Gastrocnemius medialis (tissue), 4 donors: Measurements from ENCODE around the gene TNS3. TPM values are rescaled to one million over a fixed set of nuclear protein-coding genes. Genes with fewer than 3 reads are reported as not detected.
A peak's percentile ranks its signal among the peaks of the same experiment; 100 is the strongest.
"Not testable (repeated sequence)": the region's sequence is repeated elsewhere in the genome, so short reads cannot be mapped to it uniquely, and the experiment has no call there.

Experiments used
- ATAC-seq, 2 donors: fragments of 150-250 bp; one replicate each; pipeline ENCODE4 v1.9.1; 2016
- DNase-seq, 2 donors: peaks; one replicate each; pipeline ENCODE4 v3.0.0-alpha.2; 2019
- H3K27ac ChIP-seq, 4 donors: fragments of 200-600 bp; sonication (generic); 1 replicate in 1 of 4; 2 replicates in 3 of 4; pipeline ENCODE4 v1.5.1; 2016 to 2018; ENCODE audit warnings: mild to moderate bottlenecking in 2 of 4, moderate library complexity in 1 of 4
- H3K27me3 ChIP-seq, 3 donors: fragments of 200-600 bp; sonication (generic) in 2 of 3; 1 replicate in 1 of 3; 2 replicates in 2 of 3; pipeline versions ENCODE4 v1.5.1 to v1.6.0; 2016 to 2019; ENCODE audit warnings: mild to moderate bottlenecking in 1 of 3, moderate library complexity in 1 of 3
- H3K36me3 ChIP-seq, 2 donors: fragments of 200-600 bp; sonication (generic) in 1 of 2; one replicate each; pipeline ENCODE4 v1.5.1; 2017 to 2018
- H3K4me1 ChIP-seq, 2 donors: fragments of 200-600 bp; sonication (generic) in 1 of 2; one replicate each; pipeline ENCODE4 v1.5.1; 2016 to 2017; ENCODE audit warnings: mild to moderate bottlenecking in 2 of 2
- H3K4me3 ChIP-seq, 4 donors: fragments of 200-600 bp; sonication (generic) in 3 of 4; 1 replicate in 1 of 4; 2 replicates in 3 of 4; pipeline ENCODE4 v1.5.1; 2016 to 2019; ENCODE audit warnings: mild to moderate bottlenecking in 2 of 4
- H3K9me3 ChIP-seq, 3 donors: fragments of 200-600 bp; sonication (generic) in 2 of 3; 1 replicate in 1 of 3; 2 replicates in 2 of 3; pipeline ENCODE4 v1.5.1; 2016 to 2019
- CTCF ChIP-seq, 5 experiments: fragments of 450-650 bp in 3 of 5; fragments of 200-600 bp in 2 of 5; sonication (generic) in 2 of 5; IDR thresholded peaks in 4 of 5; conservative IDR thresholded peaks in 1 of 5; 1 replicate in 4 of 5; 2 replicates in 1 of 5; pipeline ENCODE4 v1.5.1; 2016 to 2019; ENCODE audit warnings: antibody characterized with exemption in 5 of 5, mild to moderate bottlenecking in 3 of 5, moderate library complexity in 3 of 5
- POLR2A ChIP-seq, 2 donors: fragments of 450-650 bp; IDR thresholded peaks; one replicate each; pipeline ENCODE4 v1.6.1; 2017; ENCODE audit warnings: antibody characterized with exemption in 2 of 2, mild to moderate bottlenecking in 2 of 2, moderate library complexity in 2 of 2
- in situ Hi-C, 4 donors: fragments of 200-750 bp; cut with MboI; loops; one replicate each; pipeline versions ENCODE4 v1.15.0 to v1.8.0; 2017; ENCODE audit warnings: low sequenced_read_pairs in 4 of 4
- intact Hi-C: fragments of 100-400 bp; cut with DNase I; formaldehyde crosslinking; loops from one replicate; pipeline ENCODE4 v1.15.1; 2023; ENCODE audit warnings: low total_unique reads
- total RNA-seq, 4 donors: library from RNA; depleted of rRNA; stranded (reverse); fragments of >200 nt; gene quantifications; one replicate each; pipeline versions ENCODE4 v1.1.0 to v1.2.3, GENCODE V29; 2016

The TNS3 gene
- total RNA-seq, 4 donors from 2014 or later = 39.4 to 64.3 (median 50.5) TPM

DNA sequence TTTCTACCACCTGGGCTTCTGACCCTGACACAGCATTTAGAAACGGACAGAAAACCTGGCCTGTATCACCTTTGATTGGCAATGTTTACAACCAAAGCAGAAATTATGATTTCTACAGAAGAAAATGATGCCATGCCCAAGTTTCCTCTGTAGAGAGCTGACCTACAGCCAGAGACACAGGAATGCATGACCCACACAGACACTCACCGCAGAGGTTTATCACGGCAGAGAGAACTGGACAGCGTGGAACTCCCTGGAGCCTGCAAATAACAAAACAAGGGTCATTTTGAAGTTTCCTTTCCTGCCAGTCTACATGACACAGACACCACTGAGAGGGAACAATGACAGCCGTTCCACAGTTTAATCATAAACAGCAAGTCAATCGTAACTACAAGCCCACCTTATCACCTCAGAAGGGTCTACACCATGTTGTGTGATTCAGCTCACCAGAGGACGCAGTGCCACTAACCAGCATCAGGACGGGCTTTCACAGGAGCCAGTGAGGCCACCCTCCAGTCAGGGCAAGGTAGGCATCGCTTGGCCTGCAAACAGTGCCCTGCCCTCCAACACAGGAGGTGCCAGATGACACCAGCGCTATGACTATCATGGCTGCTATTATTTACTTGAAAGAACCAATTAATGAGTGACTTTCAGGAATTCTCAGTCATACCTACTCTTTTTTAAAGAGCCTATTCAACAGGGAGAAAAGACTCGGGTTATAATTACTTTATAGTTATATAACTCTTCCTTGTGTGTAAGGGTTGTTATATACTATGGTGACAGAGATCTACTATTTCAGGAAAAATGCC, 139.9 kb downstream of the TNS3 start:
- Histone ChIP-seq H3K4me3 (no peak overlapping the region), H3K27me3 (no peaks in the 10 kb centered on the region), H3K9me3 (no peaks in the 10 kb centered on the region), H3K36me3 (peaks cover 0 to 18% of the 10 kb centered on the region in 2 donors), H3K4me1 (peaks cover 47 to 49% of the 10 kb centered on the region in 2 donors), H3K27ac (peak overlapping the region in 1 of 4 donors; percentile 37)
- in situ Hi-C loops (loop anchor here (10.0 to 25.0 kb wide), 3 partner anchors 145 to 373 kb away; partner anchors contain the start of gene TNS3 (in 2 of the 4)), intact Hi-C loops (no loop called here)
- ATAC-seq = no peak
- DNase-seq = no peak
- TF ChIP-seq POLR2A (IDR thresholded peaks at IDR 0.05) (no peak), CTCF (IDR thresholded peaks at IDR 0.05 in 4 of 5, conservative IDR thresholded peaks at IDR 0.05 in 1 of 5) (no peak)

DNA sequence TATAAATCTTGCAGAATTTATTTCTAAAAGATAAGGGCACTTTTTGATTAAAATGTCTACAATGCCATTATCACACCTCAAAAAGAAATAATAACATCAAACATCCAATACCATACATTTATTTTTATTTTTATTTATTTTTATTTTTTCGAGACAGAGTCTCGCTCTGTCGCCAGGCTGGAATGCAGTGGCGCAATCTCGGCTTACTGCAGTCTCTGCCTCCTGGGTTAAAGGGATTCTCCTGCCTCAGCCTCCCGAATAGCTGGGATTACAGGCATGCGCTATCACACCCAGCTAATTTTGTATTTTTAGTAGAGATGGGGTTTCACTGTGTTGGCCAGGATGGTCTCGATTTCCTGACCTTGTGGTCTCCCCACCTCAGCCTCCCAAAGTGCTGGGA, 140.9 kb downstream of the TNS3 start:
- H3K4me3 ChIP-seq, H3K27ac ChIP-seq, H3K27me3 ChIP-seq, DNase-seq, ATAC-seq, intact Hi-C loops, H3K9me3 ChIP-seq: not testable (repeated sequence)
- peaks cover 0 to 18% of the 10 kb centered on the region in 2 donors for H3K36me3 ChIP-seq
- H3K4me1 ChIP-seq = peaks cover 38 to 40% of the 10 kb centered on the region in 2 donors
- in situ Hi-C loops = loop anchor here (10.0 to 25.0 kb wide), 3 partner anchors 146 to 374 kb away; partner anchors contain the start of gene TNS3 (in 2 of the 4)

DNA sequence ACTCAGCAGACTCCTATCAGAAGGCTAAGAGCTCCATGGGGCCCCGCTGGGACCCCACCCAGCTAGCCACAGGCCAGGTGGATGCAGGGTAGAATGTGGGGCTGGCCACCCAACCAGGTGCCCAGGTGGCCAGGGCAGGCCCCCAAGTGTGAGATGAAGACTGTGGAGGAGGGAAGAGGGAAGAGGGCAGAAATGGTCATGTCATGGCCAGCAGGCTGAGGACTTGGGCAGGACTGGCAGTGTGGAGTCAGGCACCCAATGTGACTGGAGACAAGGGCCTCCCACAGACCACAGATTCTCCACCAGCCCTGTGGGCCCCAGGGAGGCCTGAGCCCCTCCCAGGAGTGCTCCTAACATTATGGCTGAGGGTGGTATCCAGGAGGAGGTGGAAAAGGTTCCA, 141.6 kb downstream of the TNS3 start:
- ATAC-seq (no peak), DNase-seq (no peak)
- Histone ChIP-seq H3K27me3 (no peaks in the 10 kb centered on the region), H3K27ac (no peak overlapping the region), H3K4me1 (peaks cover 31 to 32% of the 10 kb centered on the region in 2 donors), H3K4me3 (no peak overlapping the region), H3K9me3 (no peaks in the 10 kb centered on the region), H3K36me3 (peaks cover 0 to 18% of the 10 kb centered on the region in 2 donors)
- in situ Hi-C loops = loop anchor here (10.0 to 25.0 kb wide), 3 partner anchors 147 to 374 kb away; partner anchors contain the start of gene TNS3 (in 2 of the 4)
- TF ChIP-seq CTCF (IDR thresholded peaks at IDR 0.05 in 4 of 5, conservative IDR thresholded peaks at IDR 0.05 in 1 of 5) = no peak
- TF ChIP-seq POLR2A (IDR thresholded peaks at IDR 0.05) = no peak
- intact Hi-C loops = no loop called here

GRCh38 chr7:47439181-47439667, 142.7 kb downstream of the TNS3 start:
- Histone ChIP-seq H3K27me3 (no peaks in the 10 kb centered on the region), H3K27ac (no peak overlapping the region), H3K4me3 (no peak overlapping the region), H3K36me3 (peaks cover 0 to 18% of the 10 kb centered on the region in 2 donors), H3K9me3 (no peaks in the 10 kb centered on the region), H3K4me1 (peaks cover 21 to 22% of the 10 kb centered on the region in 2 donors)
- in situ Hi-C loops = loop anchor here (10.0 to 25.0 kb wide), 6 partner anchors 136 to 386 kb away; partner anchors contain the start of gene TNS3 (in 2 of the 4)
- ATAC-seq (no peak), DNase-seq (no peak)
- intact Hi-C loops = loop anchor here (5.0 kb wide), 1 partner anchor 172 kb away; no protein-coding TSS in a partner anchor
- no peak for TF ChIP-seq CTCF (IDR thresholded peaks at IDR 0.05 in 4 of 5, conservative IDR thresholded peaks at IDR 0.05 in 1 of 5)
- no peak for TF ChIP-seq POLR2A (IDR thresholded peaks at IDR 0.05)
